SU-DHL-6 (cell line): ENCODE data around the gene SLC38A10.

Experiments
- CTCF ChIP-seq: fragments of 200-600 bp; sonication (generic); IDR thresholded peaks from one replicate; pipeline ENCODE4 v1.5.1; 2017; ENCODE audit warnings: antibody characterized with exemption, mild to moderate bottlenecking, low read length, moderate library complexity; ENCODE audit not compliant: insufficient read depth, poor library complexity, severe bottlenecking
- EZH2phosphoT487 ChIP-seq: fragments of 200-600 bp; sonication (generic), shearing (Covaris generic); conservative IDR thresholded peaks from 2 replicates; pipeline ENCODE4 v1.6.1; 2018; ENCODE audit warnings: mild to moderate bottlenecking, antibody characterized with exemption, low read length, moderate library complexity, mixed read lengths

- TF ChIP-seq CTCF, result no peak
- TF ChIP-seq EZH2phosphoT487, result no peak
Measured at GRCh38 chr17:81242421-81243332, 52.4 kb downstream of the SLC38A10 start.
